Type B pancreatic cell (in vitro differentiated cells): ENCODE data around the gene ITGB2. TPM values are rescaled to one million over a fixed set of nuclear protein-coding genes. Genes with fewer than 3 reads are reported as not detected.

Source experiments
- DNase-seq: peaks from one replicate; pipeline ENCODE4 v3.0.0; 2021; ENCODE audit warnings: mixed read lengths; ENCODE audit not compliant: unreplicated experiment; ENCODE audit errors: extremely low spot score
- H3K27ac Mint-ChIP-seq: 2 replicates; pipeline ENCODE4 v1.8.0; 2021; ENCODE audit warnings: mild to moderate bottlenecking, mixed read lengths
- H3K27me3 Mint-ChIP-seq: 2 replicates; pipeline ENCODE4 v1.8.0; 2021; ENCODE audit warnings: mixed read lengths
- H3K36me3 Mint-ChIP-seq: 2 replicates; pipeline ENCODE4 v1.8.0; 2021; ENCODE audit warnings: mixed read lengths
- H3K4me1 Mint-ChIP-seq: one replicate; pipeline ENCODE4 v1.8.0; 2021; ENCODE audit warnings: mixed read lengths; ENCODE audit not compliant: unreplicated experiment
- H3K4me3 Mint-ChIP-seq: 2 replicates; pipeline ENCODE4 v1.8.0; 2021; ENCODE audit warnings: mild to moderate bottlenecking, mixed read lengths
- H3K9me3 Mint-ChIP-seq: 2 replicates; pipeline ENCODE4 v1.8.0; 2021; ENCODE audit warnings: mixed read lengths
- total RNA-seq: library from RNA; stranded (reverse); gene quantifications from 2 replicates; pipeline ENCODE4 v1.2.1, GENCODE V29; 2021; ENCODE audit warnings: low replicate concordance
- TF ChIP-seq, protein P1 (sequence below): fragments of 200-600 bp; sonication (generic); conservative IDR thresholded peaks from 2 replicates; pipeline ENCODE4 v1.5.0; 2021; ENCODE audit warnings: antibody characterized with exemption, mild to moderate bottlenecking

The ITGB2 gene
- total RNA-seq, 1 donor from 2014 or later: 0.80 TPM

DNA sequence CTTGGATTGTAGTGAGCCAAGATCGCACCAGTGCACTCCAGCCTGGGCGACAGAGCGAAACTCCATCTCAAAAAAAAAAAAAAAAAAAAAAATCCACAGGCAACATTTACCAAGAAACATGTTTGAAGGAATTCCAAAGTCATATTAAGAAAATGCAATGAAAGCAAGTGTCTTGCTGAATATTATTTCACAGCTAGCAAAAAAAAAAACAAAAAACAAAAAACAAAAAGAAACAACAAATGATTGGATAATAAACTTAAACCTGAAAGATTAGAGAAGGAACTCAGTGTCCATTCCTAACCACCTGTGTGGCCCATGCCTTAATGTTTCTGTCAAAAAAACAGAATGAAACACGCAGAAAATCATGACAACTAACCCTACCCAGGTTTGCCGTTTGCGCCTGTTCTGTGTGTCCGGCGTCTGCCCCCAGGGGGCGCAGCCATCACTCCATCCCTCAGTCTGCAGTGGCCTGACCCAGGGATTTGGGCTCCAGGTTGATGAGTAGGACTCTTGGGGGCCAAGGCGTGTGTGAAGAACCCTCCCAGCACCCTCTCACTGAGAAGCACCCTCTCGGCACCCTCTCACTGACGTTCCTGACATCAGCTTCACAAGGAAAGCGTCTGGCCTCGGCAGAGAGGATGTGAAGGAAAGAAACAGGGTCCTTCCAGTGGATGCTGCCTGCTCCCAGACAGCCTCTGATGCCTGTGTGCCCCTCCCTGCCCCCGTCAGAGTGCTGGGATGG lies 28.0 kb downstream of the ITGB2 start:
- TF ChIP-seq, protein P1, sequence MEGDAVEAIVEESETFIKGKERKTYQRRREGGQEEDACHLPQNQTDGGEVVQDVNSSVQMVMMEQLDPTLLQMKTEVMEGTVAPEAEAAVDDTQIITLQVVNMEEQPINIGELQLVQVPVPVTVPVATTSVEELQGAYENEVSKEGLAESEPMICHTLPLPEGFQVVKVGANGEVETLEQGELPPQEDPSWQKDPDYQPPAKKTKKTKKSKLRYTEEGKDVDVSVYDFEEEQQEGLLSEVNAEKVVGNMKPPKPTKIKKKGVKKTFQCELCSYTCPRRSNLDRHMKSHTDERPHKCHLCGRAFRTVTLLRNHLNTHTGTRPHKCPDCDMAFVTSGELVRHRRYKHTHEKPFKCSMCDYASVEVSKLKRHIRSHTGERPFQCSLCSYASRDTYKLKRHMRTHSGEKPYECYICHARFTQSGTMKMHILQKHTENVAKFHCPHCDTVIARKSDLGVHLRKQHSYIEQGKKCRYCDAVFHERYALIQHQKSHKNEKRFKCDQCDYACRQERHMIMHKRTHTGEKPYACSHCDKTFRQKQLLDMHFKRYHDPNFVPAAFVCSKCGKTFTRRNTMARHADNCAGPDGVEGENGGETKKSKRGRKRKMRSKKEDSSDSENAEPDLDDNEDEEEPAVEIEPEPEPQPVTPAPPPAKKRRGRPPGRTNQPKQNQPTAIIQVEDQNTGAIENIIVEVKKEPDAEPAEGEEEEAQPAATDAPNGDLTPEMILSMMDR: peak; percentile 91
- peaks cover 9% of the 10 kb centered on the region for H3K27me3 Mint-ChIP-seq
- no peak overlapping the region for H3K27ac Mint-ChIP-seq
- no peak overlapping the region for H3K4me3 Mint-ChIP-seq
- no peaks in the 10 kb centered on the region for H3K4me1 Mint-ChIP-seq
- DNase-seq: no peak
- H3K9me3 Mint-ChIP-seq: no peaks in the 10 kb centered on the region
- H3K36me3 Mint-ChIP-seq: no peaks in the 10 kb centered on the region

DNA sequence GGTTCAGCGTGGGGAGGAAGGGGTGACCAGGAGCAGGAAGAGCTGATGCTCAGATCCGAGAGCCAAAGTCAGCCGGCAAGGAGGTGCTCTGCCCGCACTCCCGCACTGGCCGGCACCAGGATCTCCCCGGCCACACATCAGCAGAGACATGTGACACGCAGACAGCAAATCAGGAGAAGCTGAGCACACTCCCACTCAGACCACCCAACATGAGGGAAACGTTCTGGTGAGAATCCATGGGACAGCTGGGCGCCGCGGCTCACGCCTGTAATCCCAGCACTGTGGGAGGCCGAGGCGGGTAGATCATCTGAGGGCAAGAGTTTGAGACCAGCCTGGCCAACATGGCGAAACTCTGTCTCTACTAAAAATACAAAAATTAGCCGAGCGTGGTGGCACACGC lies 28.6 kb downstream of the ITGB2 start:
- Mint-ChIP-seq H3K27me3 (peaks cover 9% of the 10 kb centered on the region), H3K4me1 (no peaks in the 10 kb centered on the region), H3K27ac (no peak overlapping the region), H3K4me3 (no peak overlapping the region), H3K36me3 (no peaks in the 10 kb centered on the region), H3K9me3 (no peaks in the 10 kb centered on the region)
- TF ChIP-seq, protein P1: no peak
- no peak for DNase-seq

DNA sequence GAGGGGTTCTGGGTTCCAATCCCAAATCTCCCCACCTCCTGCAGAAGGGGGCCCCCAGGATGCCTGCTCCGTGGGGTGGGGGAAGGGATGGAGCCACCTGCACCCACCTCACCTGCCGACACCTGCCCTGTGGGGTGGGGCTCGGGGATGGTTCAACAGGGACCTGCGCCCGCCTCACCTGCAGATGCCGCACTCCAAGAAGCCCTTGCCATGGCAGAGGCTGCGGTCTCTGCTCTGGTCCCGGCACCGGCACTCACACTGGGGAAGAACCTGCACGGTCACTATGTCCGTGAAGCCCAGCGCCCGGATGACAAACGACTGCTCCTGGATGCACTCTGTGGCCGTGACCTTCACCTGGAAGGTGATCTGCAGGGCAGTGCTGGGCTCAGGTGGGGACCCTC lies 29.1 kb downstream of the ITGB2 start:
- Mint-ChIP-seq H3K27me3 (peaks cover 9% of the 10 kb centered on the region), H3K4me1 (no peaks in the 10 kb centered on the region), H3K27ac (no peak overlapping the region), H3K9me3 (no peaks in the 10 kb centered on the region), H3K36me3 (no peaks in the 10 kb centered on the region), H3K4me3 (no peak overlapping the region)
- no peak for DNase-seq
- TF ChIP-seq, protein P1: no peak

DNA sequence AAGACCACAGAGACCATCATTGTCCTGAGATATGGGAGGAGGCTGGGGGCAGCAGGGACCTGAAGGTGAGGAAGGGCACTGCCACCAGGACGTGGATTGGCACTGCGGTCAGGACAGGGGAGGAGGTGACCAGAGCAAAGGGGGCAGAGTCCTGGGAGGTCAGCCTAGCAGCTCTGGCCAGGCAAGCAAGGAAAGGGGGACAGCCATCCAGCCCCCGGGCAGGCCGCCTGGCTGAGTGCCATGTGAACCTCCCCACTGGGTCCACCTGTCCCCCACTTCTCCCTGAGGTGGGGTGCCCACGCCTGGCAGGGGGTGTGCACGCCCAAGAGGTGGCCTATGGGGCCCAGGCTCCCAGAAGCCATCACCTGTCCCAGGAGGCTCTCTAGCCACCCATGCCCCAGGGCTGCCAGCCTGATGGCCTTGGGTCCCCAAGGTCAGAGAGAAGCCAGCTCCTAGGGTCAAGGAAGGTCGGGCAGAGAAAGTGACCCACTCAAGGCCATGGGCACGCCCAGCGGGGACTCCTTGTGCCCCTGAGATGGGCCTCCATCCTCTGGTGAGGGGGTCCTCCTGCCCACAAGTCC lies 29.6 kb downstream of the ITGB2 start:
- TF ChIP-seq, protein P1: no peak
- peaks cover 9% of the 10 kb centered on the region for H3K27me3 Mint-ChIP-seq
- H3K4me1 Mint-ChIP-seq: no peaks in the 10 kb centered on the region
- H3K4me3 Mint-ChIP-seq: no peak overlapping the region
- no peaks in the 10 kb centered on the region for H3K9me3 Mint-ChIP-seq
- H3K27ac Mint-ChIP-seq: no peak overlapping the region
- H3K36me3 Mint-ChIP-seq: no peaks in the 10 kb centered on the region
- no peak for DNase-seq

DNA sequence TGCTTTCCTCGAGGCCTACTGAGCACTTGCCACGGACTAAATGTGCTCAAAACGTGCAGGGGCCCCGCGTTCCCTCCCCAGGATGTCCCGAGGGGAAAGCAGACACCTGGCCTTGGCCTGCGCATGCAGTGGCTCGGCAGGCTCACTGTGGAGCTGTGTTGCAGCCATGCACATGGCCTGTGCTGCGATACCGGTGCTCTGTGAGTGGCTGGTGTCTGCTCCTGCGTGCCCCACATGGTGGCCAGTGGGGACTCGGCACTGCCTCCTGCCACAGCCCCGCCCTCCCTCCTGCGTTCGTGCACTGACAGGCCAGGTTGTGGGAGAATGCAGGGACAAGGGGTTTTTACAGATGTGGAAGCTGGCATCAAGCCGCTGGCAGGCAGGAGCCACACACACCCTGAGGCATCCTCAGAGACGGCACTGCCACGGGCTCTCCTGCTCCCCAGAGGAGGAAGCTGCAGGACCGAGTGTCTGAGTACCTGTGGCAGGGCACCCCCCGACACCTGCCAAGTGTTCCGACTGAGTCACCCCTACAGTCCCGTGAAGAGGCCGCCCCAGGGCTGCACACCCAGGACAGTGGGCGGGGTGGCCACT lies 30.3 kb downstream of the ITGB2 start:
- no peak overlapping the region for H3K27ac Mint-ChIP-seq
- peaks cover 9% of the 10 kb centered on the region for H3K27me3 Mint-ChIP-seq

More for the DNA sequence above, 30.3 kb downstream of the ITGB2 start:
- no peaks in the 10 kb centered on the region for H3K4me1 Mint-ChIP-seq
- H3K9me3 Mint-ChIP-seq: no peaks in the 10 kb centered on the region
- DNase-seq: no peak
- no peaks in the 10 kb centered on the region for H3K36me3 Mint-ChIP-seq
- no peak overlapping the region for H3K4me3 Mint-ChIP-seq
- TF ChIP-seq, protein P1: no peak
